WERI-Rb-1 (cell line): ENCODE data around the gene ASCC1.

Experiments
- DNase-seq: peaks from one replicate; pipeline ENCODE4 v3.0.0-alpha.2; 2020
- H3K27ac ChIP-seq: fragments of 250-450 bp; sonication (Bioruptor Pico); 2 replicates; pipeline ENCODE4 v1.5.1; 2020; ENCODE audit warnings: mild to moderate bottlenecking, moderate library complexity
- H3K27me3 ChIP-seq: fragments of 250-450 bp; sonication (Bioruptor Pico); 2 replicates; pipeline ENCODE4 v1.5.1; 2021; ENCODE audit warnings: mild to moderate bottlenecking, low read depth, moderate library complexity; ENCODE audit not compliant: insufficient read depth, severe bottlenecking
- H3K36me3 ChIP-seq: fragments of 250-450 bp; sonication (Bioruptor Pico); 2 replicates; pipeline ENCODE4 v1.5.1; 2020; ENCODE audit warnings: mild to moderate bottlenecking, moderate library complexity
- H3K4me3 ChIP-seq: 2 replicates; pipeline ENCODE4 v1.5.1; 2011; ENCODE audit warnings: low read depth, mild to moderate bottlenecking, control low read depth, low read length
- H3K9me3 ChIP-seq: fragments of 250-450 bp; sonication (Bioruptor Pico); 2 replicates; pipeline ENCODE4 v1.5.1; 2021; ENCODE audit warnings: mild to moderate bottlenecking, moderate library complexity; ENCODE audit not compliant: severe bottlenecking
- CTCF ChIP-seq: IDR thresholded peaks from 2 replicates; pipeline ENCODE4 v1.5.1; 2011; ENCODE audit warnings: low read depth, mild to moderate bottlenecking, control low read depth, inconsistent platforms, low read length

The ASCC1 gene

GRCh38 chr10:72079356-72079755, 136.7 kb downstream of the ASCC1 start:
- Histone ChIP-seq H3K36me3 (no peaks in the 10 kb centered on the region), H3K27me3 (no peaks in the 10 kb centered on the region), H3K4me3 (no peak overlapping the region), H3K9me3 (no peaks in the 10 kb centered on the region), H3K27ac (no peak overlapping the region)
- no peak for TF ChIP-seq CTCF
- DNase-seq: no peak

- no peak for DNase-seq
- H3K27me3 ChIP-seq: no peaks in the 10 kb centered on the region
- TF ChIP-seq CTCF: no peak
- H3K4me3 ChIP-seq: no peak overlapping the region
- no peak overlapping the region for H3K27ac ChIP-seq
- H3K9me3 ChIP-seq: no peaks in the 10 kb centered on the region
- no peaks in the 10 kb centered on the region for H3K36me3 ChIP-seq
Measured at GRCh38 chr10:72077275-72077990, 138.6 kb downstream of the ASCC1 start.

GRCh38 chr10:72076756-72077155, 139.3 kb downstream of the ASCC1 start:
- no peak for DNase-seq
- no peak overlapping the region for H3K27ac ChIP-seq
- no peak for TF ChIP-seq CTCF
- no peak overlapping the region for H3K4me3 ChIP-seq
- H3K36me3 ChIP-seq: no peaks in the 10 kb centered on the region
- H3K27me3 ChIP-seq: no peaks in the 10 kb centered on the region
- H3K9me3 ChIP-seq: peaks cover 2% of the 10 kb centered on the region

- H3K4me3 ChIP-seq: no peak overlapping the region
- no peak for DNase-seq
- no peak overlapping the region for H3K27ac ChIP-seq
- peaks cover 4% of the 10 kb centered on the region for H3K9me3 ChIP-seq
- H3K27me3 ChIP-seq: no peaks in the 10 kb centered on the region
- no peaks in the 10 kb centered on the region for H3K36me3 ChIP-seq
- no peak for TF ChIP-seq CTCF
Measured at GRCh38 chr10:72075376-72076115, 140.5 kb downstream of the ASCC1 start.

- TF ChIP-seq CTCF: no peak
- Histone ChIP-seq H3K27ac (no peak overlapping the region), H3K9me3 (peaks cover 4% of the 10 kb centered on the region), H3K36me3 (no peaks in the 10 kb centered on the region), H3K4me3 (no peak overlapping the region), H3K27me3 (no peaks in the 10 kb centered on the region)
- no peak for DNase-seq
Measured at GRCh38 chr10:72074574-72075375, 141.3 kb downstream of the ASCC1 start.
